Testis (tissue), 2 donors: ENCODE results near the gene LGALS9.

Source experiments
- POLR2A ChIP-seq: fragments of 450-650 bp; IDR thresholded peaks from one replicate; pipeline ENCODE4 v1.6.1; 2017; ENCODE audit warnings: antibody characterized with exemption, mild to moderate bottlenecking, moderate library complexity
- TF ChIP-seq, protein P1 (sequence below), 3 experiments: fragments of 450-650 bp in 2 of 3; fragments of 200-600 bp in 1 of 3; sonication (generic) in 1 of 3; IDR thresholded peaks; one replicate each; pipeline ENCODE4 v1.5.1; 2016 to 2019; ENCODE audit warnings: antibody characterized with exemption in 3 of 3, mild to moderate bottlenecking in 2 of 3, moderate library complexity in 1 of 3

DNA sequence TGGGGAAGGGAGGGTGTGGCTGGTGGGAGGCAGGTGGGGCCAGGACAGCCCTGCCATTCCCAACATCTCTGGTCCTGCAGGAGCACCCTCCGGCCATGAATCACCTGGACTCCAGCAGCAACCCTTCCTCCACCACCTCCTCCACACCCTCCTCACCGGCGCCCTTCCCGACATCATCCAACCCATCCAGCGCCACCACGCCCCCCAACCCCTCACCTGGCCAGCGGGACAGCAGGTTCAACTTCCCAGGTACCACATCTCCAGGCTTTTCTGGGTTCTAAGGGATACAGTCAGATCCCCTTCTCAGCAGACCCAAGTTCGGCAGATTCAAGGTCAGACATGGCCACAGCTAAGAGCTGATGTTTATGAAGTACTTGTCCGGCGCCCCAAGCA is 33.8 kb upstream of the LGALS9 start:
- TF ChIP-seq, protein P1, sequence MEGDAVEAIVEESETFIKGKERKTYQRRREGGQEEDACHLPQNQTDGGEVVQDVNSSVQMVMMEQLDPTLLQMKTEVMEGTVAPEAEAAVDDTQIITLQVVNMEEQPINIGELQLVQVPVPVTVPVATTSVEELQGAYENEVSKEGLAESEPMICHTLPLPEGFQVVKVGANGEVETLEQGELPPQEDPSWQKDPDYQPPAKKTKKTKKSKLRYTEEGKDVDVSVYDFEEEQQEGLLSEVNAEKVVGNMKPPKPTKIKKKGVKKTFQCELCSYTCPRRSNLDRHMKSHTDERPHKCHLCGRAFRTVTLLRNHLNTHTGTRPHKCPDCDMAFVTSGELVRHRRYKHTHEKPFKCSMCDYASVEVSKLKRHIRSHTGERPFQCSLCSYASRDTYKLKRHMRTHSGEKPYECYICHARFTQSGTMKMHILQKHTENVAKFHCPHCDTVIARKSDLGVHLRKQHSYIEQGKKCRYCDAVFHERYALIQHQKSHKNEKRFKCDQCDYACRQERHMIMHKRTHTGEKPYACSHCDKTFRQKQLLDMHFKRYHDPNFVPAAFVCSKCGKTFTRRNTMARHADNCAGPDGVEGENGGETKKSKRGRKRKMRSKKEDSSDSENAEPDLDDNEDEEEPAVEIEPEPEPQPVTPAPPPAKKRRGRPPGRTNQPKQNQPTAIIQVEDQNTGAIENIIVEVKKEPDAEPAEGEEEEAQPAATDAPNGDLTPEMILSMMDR (IDR thresholded peaks at IDR 0.05) = no peak
- TF ChIP-seq POLR2A = no peak
